Fibroblast of pulmonary artery (primary cell): ENCODE measurements around the gene FOXN3.

Source experiments
- DNase-seq: peaks from one replicate; pipeline ENCODE4 v3.0.0-alpha.2; 2010; ENCODE audit warnings: low read depth
- H3K4me3 ChIP-seq: replicated peaks from 2 replicates; pipeline ENCODE4 v1.5.1; 2011; ENCODE audit warnings: low read depth, mild to moderate bottlenecking, control low read depth, low read length, moderate library complexity
- TF ChIP-seq, protein P1 (sequence below): IDR thresholded peaks from 2 replicates; pipeline ENCODE4 v1.5.1; 2011; ENCODE audit warnings: mild to moderate bottlenecking, control low read depth, low read length, inconsistent platforms; ENCODE audit errors: missing control alignments

FOXN3 gene

GRCh38 chr14:89411976-89412375, 5.1 kb downstream of the FOXN3 start:
- no peak for DNase-seq
- no peak overlapping the region for H3K4me3 ChIP-seq
- TF ChIP-seq, protein P1, sequence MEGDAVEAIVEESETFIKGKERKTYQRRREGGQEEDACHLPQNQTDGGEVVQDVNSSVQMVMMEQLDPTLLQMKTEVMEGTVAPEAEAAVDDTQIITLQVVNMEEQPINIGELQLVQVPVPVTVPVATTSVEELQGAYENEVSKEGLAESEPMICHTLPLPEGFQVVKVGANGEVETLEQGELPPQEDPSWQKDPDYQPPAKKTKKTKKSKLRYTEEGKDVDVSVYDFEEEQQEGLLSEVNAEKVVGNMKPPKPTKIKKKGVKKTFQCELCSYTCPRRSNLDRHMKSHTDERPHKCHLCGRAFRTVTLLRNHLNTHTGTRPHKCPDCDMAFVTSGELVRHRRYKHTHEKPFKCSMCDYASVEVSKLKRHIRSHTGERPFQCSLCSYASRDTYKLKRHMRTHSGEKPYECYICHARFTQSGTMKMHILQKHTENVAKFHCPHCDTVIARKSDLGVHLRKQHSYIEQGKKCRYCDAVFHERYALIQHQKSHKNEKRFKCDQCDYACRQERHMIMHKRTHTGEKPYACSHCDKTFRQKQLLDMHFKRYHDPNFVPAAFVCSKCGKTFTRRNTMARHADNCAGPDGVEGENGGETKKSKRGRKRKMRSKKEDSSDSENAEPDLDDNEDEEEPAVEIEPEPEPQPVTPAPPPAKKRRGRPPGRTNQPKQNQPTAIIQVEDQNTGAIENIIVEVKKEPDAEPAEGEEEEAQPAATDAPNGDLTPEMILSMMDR, result no peak

DNA sequence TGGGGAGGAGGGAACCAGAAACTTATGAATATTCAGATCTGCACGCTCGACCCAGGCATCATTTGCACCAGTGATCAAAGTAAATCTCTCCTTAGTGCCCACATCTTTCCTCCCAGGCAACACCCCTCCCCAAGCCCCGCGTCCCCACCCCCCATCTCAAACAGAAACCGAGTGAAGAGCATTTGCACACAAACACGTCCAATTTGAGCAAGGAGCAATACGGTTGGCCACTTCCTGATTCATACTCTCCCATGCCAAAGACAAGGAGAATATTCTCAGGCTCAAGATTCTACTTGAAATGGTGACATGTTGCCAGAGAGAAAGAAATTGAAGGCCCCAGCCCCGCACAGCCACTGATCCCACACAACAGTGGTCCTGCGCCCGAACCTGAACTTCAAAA, 7.1 kb downstream of the FOXN3 start:
- H3K4me3 ChIP-seq, result no peak overlapping the region
- DNase-seq, result no peak
- TF ChIP-seq, protein P1, result no peak

DNA sequence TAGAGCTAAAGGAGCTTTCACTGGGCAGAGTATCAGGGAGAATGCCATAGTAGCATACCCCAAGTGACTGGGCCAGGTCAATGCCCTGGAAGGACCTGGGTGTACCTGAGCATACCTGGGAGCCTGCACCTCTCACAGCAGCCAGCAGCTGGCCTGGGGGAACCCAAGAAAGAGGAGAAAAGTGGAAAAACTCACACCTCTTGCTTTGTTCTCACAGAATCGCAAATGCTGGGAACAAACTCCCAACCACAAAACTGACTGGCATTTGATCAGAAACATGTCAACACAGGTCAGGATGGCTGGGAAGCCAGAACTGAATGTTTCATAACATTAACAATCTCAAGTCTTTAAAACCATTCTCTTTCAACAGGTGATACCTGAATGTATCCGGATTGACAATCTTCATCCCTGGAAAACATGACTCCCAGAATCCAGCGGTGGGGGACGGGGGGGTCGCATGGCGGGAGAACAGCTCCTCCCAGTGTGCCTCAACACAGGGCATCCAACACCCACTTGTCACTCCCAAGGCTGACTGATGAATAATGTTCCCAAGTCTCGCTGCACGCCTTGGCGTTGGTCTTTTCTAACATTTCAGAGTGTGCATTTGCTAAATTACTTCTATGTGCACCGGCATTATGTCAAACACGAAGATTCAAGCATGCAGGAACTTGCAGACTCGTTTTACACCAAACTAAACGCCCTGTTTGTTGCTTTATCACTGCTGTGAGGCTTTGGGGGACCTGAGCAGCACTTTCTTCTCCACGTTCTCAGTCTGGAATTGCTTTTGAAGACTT, 7.9 kb downstream of the FOXN3 start:
- TF ChIP-seq, protein P1, result no peak
- H3K4me3 ChIP-seq, result no peak overlapping the region
- DNase-seq, result no peak

DNA sequence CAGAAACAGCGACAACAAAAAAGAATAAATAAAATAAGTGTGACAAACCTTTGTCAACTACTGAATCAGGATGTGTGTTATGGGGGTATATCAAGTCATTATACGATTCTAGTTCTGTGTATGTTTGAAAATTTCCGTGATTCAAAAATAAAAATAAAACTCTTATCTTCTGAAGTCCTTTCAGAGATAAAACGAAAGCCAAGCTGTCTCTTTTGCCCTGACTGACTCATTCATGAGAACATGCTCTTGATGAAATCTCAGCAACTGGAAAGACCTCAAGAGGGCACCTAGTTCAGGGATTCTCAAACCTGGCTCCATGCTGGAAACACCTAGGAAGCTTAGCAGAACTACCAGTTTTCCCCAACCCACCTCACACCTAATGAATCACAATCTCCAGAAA, 9.2 kb downstream of the FOXN3 start:
- peak; percentile 35 for DNase-seq
- no peak overlapping the region for H3K4me3 ChIP-seq
- TF ChIP-seq, protein P1, result no peak

DNA sequence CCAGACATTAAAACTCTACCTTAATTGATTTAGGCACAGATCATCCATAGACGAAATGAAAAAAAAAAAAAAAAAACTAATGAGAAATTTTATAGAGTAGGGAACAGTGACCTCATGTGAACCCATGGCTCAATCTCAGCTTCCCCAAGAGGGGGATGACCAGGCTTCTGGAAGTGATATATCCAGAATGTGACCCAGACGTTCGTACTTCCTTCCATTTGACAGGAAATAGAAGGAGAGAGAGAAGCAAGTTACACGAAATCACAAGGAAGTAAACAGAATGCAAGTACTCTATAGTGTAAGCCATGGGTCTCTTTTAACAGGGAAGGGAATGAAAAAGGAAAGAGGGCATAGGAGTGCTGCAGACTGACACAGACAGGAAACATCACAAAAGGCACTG, 10.1 kb downstream of the FOXN3 start:
- TF ChIP-seq, protein P1, result no peak
- peak; percentile 35 for DNase-seq
- no peak overlapping the region for H3K4me3 ChIP-seq

DNA sequence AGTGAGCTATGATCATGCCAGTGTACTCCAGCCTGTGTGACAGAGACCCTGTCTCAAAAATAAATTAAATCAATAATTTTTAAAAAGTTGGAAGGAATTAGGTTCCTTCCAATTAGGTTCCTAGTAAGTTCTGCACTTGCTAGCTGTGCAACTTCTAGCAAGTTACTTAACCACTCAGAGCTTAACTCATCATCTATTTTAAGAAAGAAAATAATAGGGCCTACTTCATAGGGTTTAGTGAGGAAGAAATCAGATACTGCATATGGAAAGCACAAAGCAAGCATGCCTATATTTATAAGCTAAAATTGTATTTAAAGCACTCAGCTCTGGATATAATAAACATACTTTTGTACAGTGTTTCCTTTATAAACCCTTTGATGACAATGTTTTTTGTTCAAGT, 10.7 kb downstream of the FOXN3 start:
- TF ChIP-seq, protein P1, result no peak

DNA sequence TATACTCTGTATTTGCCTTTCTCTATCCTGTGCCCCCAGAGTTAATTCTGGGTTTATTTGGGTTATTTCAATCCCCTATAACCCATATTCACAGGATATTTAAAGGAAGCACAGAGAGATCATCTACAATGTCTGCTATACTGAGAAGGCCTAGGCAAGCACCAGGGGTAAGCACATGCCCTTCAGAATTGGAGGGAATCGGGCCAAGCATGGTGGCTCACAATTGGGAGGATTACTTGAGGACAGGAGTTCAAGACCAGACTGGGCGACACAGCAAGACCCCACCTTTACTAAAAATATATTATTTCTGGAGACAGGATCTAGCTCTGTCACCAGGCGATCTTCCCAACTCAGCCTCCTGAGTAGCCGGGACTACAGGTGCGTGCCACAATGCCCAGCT, 11.3 kb downstream of the FOXN3 start:
- no peak overlapping the region for H3K4me3 ChIP-seq
- DNase-seq, result no peak
- TF ChIP-seq, protein P1, result no peak

More for the DNA sequence above, 10.7 kb downstream of the FOXN3 start:
- DNase-seq, result no peak
- H3K4me3 ChIP-seq, result no peak overlapping the region
